GM12892 (cell line): ENCODE results near the gene DPP9.

Source experiments
- POLR2A ChIP-seq: IDR thresholded peaks from 2 replicates; pipeline ENCODE4 v1.6.1; 2011; ENCODE audit warnings: low read depth, low read length, control low read depth
- POLR2AphosphoS5 ChIP-seq: IDR thresholded peaks from 2 replicates; pipeline ENCODE4 v1.6.1; 2011; ENCODE audit warnings: low read depth, low read length, control low read depth

GRCh38 chr19:4636151-4636717, 87.4 kb downstream of the DPP9 start:
- TF ChIP-seq POLR2A: no peak
- TF ChIP-seq POLR2AphosphoS5: no peak
